Astrocyte (in vitro differentiated cells and primary cell): ENCODE results near the gene BANF2. TPM values are rescaled to one million over a fixed set of nuclear protein-coding genes. Genes with fewer than 3 reads are reported as not detected.
A peak's percentile ranks its signal among the peaks of the same experiment; 100 is the strongest.

Source experiments
- DNase-seq: peaks from one replicate; pipeline ENCODE4 v3.0.0-alpha.2; 2010; ENCODE audit warnings: low read depth
- FAIRE-seq: peaks from 2 replicates; lab custom pipeline; 2011; peaks lifted over from hg19 to GRCh38; lab: Jason Lieb, UNC
- H2AFZ ChIP-seq: 2 replicates; pipeline ENCODE4 v1.6.0; 2012; ENCODE audit warnings: low read depth, low read length, inconsistent platforms
- H3K27ac ChIP-seq: 2 replicates; pipeline ENCODE4 v1.5.1; 2011; ENCODE audit warnings: low read depth, low read length, inconsistent platforms
- H3K27me3 ChIP-seq: 2 replicates; pipeline ENCODE4 v1.6.0; 2011; ENCODE audit warnings: low read length, inconsistent platforms; ENCODE audit not compliant: insufficient read depth
- H3K36me3 ChIP-seq: 2 replicates; pipeline ENCODE4 v1.5.1; 2011; ENCODE audit warnings: low read length, inconsistent platforms; ENCODE audit not compliant: insufficient read depth
- H3K4me1 ChIP-seq: 2 replicates; pipeline ENCODE4 v1.5.1; 2011; ENCODE audit warnings: low read length, inconsistent platforms; ENCODE audit not compliant: insufficient read depth
- H3K4me2 ChIP-seq: 2 replicates; pipeline ENCODE4 v1.6.0; 2012; ENCODE audit warnings: low read length, inconsistent platforms
- H3K4me3 ChIP-seq: 2 replicates; pipeline ENCODE4 v1.5.1; 2011; ENCODE audit warnings: low read depth, mild to moderate bottlenecking, low read length, inconsistent platforms; ENCODE audit not compliant: insufficient read depth
- H3K79me2 ChIP-seq: 2 replicates; pipeline ENCODE4 v1.6.0; 2012; ENCODE audit warnings: mild to moderate bottlenecking, low read length, inconsistent platforms; ENCODE audit not compliant: insufficient read depth
- H3K9ac ChIP-seq: 2 replicates; pipeline ENCODE4 v1.6.0; 2012; ENCODE audit warnings: mild to moderate bottlenecking, low read length, inconsistent platforms
- H3K9me3 ChIP-seq: 2 replicates; pipeline ENCODE4 v1.5.1; 2012; ENCODE audit warnings: low read depth, mild to moderate bottlenecking, low read length, inconsistent platforms; ENCODE audit not compliant: insufficient read depth
- H4K20me1 ChIP-seq: 2 replicates; pipeline ENCODE4 v1.6.0; 2012; ENCODE audit warnings: low read length, inconsistent platforms; ENCODE audit not compliant: insufficient read depth
- H3K27ac Mint-ChIP-seq: one replicate; pipeline ENCODE4 v1.8.0; 2021; ENCODE audit warnings: mild to moderate bottlenecking, mixed read lengths; ENCODE audit not compliant: unreplicated experiment
- H3K27me3 Mint-ChIP-seq: one replicate; pipeline ENCODE4 v1.8.0; 2021; ENCODE audit warnings: low read depth, mixed read lengths; ENCODE audit not compliant: unreplicated experiment
- H3K36me3 Mint-ChIP-seq: one replicate; pipeline ENCODE4 v1.8.0; 2021; ENCODE audit warnings: low read depth, mixed read lengths; ENCODE audit not compliant: unreplicated experiment
- H3K4me1 Mint-ChIP-seq: one replicate; pipeline ENCODE4 v1.8.0; 2021; ENCODE audit warnings: low read depth, mixed read lengths; ENCODE audit not compliant: unreplicated experiment
- H3K4me3 Mint-ChIP-seq: one replicate; pipeline ENCODE4 v1.8.0; 2021; ENCODE audit warnings: mild to moderate bottlenecking, moderate library complexity, mixed read lengths; ENCODE audit not compliant: unreplicated experiment
- H3K9me3 Mint-ChIP-seq: one replicate; pipeline ENCODE4 v1.8.0; 2021; ENCODE audit warnings: mild to moderate bottlenecking, mixed read lengths; ENCODE audit not compliant: unreplicated experiment
- EZH2 ChIP-seq: IDR thresholded peaks from 2 replicates; pipeline ENCODE4 v1.6.1; 2012; ENCODE audit warnings: mild to moderate bottlenecking, low read length, inconsistent platforms; ENCODE audit not compliant: insufficient read depth
- total RNA-seq: library from RNA; stranded (reverse); gene quantifications from 2 replicates; pipeline ENCODE4 v1.2.1, GENCODE V29; 2021
- TF ChIP-seq, protein P1 (sequence below): IDR thresholded peaks from 2 replicates; pipeline ENCODE4 v1.5.1; 2011; ENCODE audit warnings: low read depth, mild to moderate bottlenecking, inconsistent platforms, low read length, moderate library complexity; ENCODE audit not compliant: insufficient read depth

The BANF2 gene
- total RNA-seq, 1 donor from 2014 or later, result not detected

GRCh38 chr20:17709361-17710293, 9.9 kb downstream of the BANF2 start:
- no peaks in the 10 kb centered on the region for H3K9me3 ChIP-seq
- H4K20me1 ChIP-seq, result no peaks in the 10 kb centered on the region
- no peak overlapping the region for H3K4me2 ChIP-seq
- H3K4me1 Mint-ChIP-seq, result peaks cover 13% of the 10 kb centered on the region
- H3K4me1 ChIP-seq, result peaks cover 10% of the 10 kb centered on the region
- H3K27me3 ChIP-seq, result no peaks in the 10 kb centered on the region
- FAIRE-seq, result no peak
- no peak for TF ChIP-seq EZH2
- TF ChIP-seq, protein P1, sequence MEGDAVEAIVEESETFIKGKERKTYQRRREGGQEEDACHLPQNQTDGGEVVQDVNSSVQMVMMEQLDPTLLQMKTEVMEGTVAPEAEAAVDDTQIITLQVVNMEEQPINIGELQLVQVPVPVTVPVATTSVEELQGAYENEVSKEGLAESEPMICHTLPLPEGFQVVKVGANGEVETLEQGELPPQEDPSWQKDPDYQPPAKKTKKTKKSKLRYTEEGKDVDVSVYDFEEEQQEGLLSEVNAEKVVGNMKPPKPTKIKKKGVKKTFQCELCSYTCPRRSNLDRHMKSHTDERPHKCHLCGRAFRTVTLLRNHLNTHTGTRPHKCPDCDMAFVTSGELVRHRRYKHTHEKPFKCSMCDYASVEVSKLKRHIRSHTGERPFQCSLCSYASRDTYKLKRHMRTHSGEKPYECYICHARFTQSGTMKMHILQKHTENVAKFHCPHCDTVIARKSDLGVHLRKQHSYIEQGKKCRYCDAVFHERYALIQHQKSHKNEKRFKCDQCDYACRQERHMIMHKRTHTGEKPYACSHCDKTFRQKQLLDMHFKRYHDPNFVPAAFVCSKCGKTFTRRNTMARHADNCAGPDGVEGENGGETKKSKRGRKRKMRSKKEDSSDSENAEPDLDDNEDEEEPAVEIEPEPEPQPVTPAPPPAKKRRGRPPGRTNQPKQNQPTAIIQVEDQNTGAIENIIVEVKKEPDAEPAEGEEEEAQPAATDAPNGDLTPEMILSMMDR, result no peak
- DNase-seq, result no peak
- H3K27me3 Mint-ChIP-seq, result peaks cover 2% of the 10 kb centered on the region
- no peak overlapping the region for H3K4me3 Mint-ChIP-seq
- no peak overlapping the region for H3K27ac Mint-ChIP-seq
- H3K4me3 ChIP-seq, result no peak overlapping the region
- H3K9ac ChIP-seq, result no peak overlapping the region
- no peaks in the 10 kb centered on the region for H3K36me3 Mint-ChIP-seq
- no peaks in the 10 kb centered on the region for H3K79me2 ChIP-seq
- no peaks in the 10 kb centered on the region for H3K9me3 Mint-ChIP-seq
- H2AFZ ChIP-seq, result peak overlapping the region; percentile 50
- H3K27ac ChIP-seq, result no peak overlapping the region
- no peaks in the 10 kb centered on the region for H3K36me3 ChIP-seq

GRCh38 chr20:17710379-17711266, 10.9 kb downstream of the BANF2 start:
- FAIRE-seq (no peak), DNase-seq (no peak)
- Histone ChIP-seq H3K27me3 (no peaks in the 10 kb centered on the region), H2AFZ (peak overlapping the region; percentile 50), H3K79me2 (no peaks in the 10 kb centered on the region), H3K4me2 (peak overlapping the region; percentile 24), H3K4me3 (no peak overlapping the region), H3K9me3 (no peaks in the 10 kb centered on the region), H3K27ac (no peak overlapping the region), H3K4me1 (peaks cover 10% of the 10 kb centered on the region), H3K9ac (peak overlapping the region; percentile 28), H4K20me1 (no peaks in the 10 kb centered on the region), H3K36me3 (no peaks in the 10 kb centered on the region)
- Mint-ChIP-seq H3K4me3 (no peak overlapping the region), H3K9me3 (no peaks in the 10 kb centered on the region), H3K4me1 (peaks cover 13% of the 10 kb centered on the region), H3K36me3 (no peaks in the 10 kb centered on the region), H3K27ac (no peak overlapping the region), H3K27me3 (peaks cover 2% of the 10 kb centered on the region)
- TF ChIP-seq EZH2, result no peak
- TF ChIP-seq, protein P1, result no peak
